ENCODE measurements around the gene TEX11. TPM values are rescaled to one million over a fixed set of nuclear protein-coding genes. Genes with fewer than 3 reads are reported as not detected.

The TEX11 gene
- total and polyA plus RNA-seq, 2 experiments from 2014 or later = not detected

DNA sequence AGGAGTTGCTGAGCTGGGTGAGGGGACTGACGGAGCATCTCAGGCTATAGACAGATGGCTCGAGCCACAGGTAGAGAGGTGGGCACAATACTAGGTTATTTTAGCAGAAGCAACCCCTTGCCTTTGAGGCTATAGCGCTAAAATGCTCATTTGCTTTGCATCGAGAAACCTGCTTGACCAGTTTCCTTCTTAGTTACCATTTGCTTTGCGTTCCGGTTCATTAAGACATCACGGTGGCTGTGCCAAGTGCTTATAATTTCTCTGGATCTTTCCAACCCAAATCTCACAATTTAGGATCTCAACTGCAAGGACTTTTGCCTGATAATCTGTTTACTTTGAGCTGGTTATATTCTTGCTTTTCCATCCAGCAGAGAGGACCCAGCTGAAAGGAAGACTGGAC, 423.0 kb downstream of the TEX11 start:
- TF ChIP-seq EZH2 (IDR thresholded peaks at IDR 0.05; ENCODE audit: insufficient read depth, poor library complexity, severe bottlenecking) (no peak), EZH2phosphoT487 (IDR thresholded peaks at IDR 0.05; ENCODE audit: insufficient read depth, low read depth) (no peak)
- no peak overlapping the region for H3K4me2 ChIP-seq (ENCODE audit: unreplicated experiment)
- 84 to 89% methylated on average over 7 of the region's 7 CpGs for WGBS, 2 experiments (ENCODE audit: low coverage in 1 of 2, low lambda C conversion rate in 2 of 2, missing lambda C conversion rate in 2 of 2)

DNA sequence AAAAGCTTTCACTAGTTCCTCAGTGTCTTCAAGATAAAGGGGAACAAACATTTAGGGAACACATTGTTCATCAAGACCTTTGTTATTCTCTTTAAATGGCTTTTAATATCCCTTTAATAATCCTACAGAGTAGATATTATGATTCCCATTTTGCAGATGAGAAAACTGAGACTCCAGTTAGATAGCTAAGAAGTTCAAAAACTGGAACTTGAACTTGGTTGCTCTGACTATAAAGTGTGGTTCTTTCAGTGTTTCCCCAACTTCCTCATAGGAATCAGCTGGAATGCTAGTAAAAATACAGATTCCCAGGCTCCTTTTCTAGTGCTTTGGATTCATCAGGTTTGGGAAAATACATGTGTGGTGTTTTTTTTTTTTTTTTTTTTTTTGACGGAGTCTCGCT, 426.2 kb downstream of the TEX11 start:
- H3K9ac ChIP-seq = no peak overlapping the region
- WGBS, 2 experiments (ENCODE audit: low coverage in 1 of 2, low lambda C conversion rate in 2 of 2, missing lambda C conversion rate in 2 of 2) = 93% methylated on average over 2 of the region's 2 CpGs; no CpG with 5 or more reads in 1 of the 2 experiments
- TF ChIP-seq EZH2phosphoT487 (IDR thresholded peaks at IDR 0.05; ENCODE audit: insufficient read depth, low read depth) (no peak), EZH2 (IDR thresholded peaks at IDR 0.05; ENCODE audit: insufficient read depth, poor library complexity, severe bottlenecking) (no peak)

More for the DNA sequence above, 423.0 kb downstream of the TEX11 start:
- no peak for DNase-seq
- Histone ChIP-seq H3K4me3 (no peak overlapping the region), H3K36me3 (ENCODE audit: low read depth) (no peaks in the 10 kb centered on the region), H3K9me3 (ENCODE audit: low read depth) (no peaks in the 10 kb centered on the region), H3K27ac (no peak overlapping the region), H3K9ac (no peak overlapping the region), H3K4me1 (ENCODE audit: insufficient read depth) (no peaks in the 10 kb centered on the region), H3K79me2 (ENCODE audit: insufficient read depth) (no peaks in the 10 kb centered on the region), H3F3A (ENCODE audit: insufficient read depth) (no peaks in the 10 kb centered on the region), H2AFZ (no peak overlapping the region), H3K27me3 (replicated peaks; ENCODE audit: insufficient read depth) (no peaks in the 10 kb centered on the region), H4K20me1 (ENCODE audit: insufficient read depth) (no peaks in the 10 kb centered on the region), H3K9me2 (ENCODE audit: insufficient read depth) (no peaks in the 10 kb centered on the region)
- in situ Hi-C loops (cut with MboI) = no loop called here

DNA sequence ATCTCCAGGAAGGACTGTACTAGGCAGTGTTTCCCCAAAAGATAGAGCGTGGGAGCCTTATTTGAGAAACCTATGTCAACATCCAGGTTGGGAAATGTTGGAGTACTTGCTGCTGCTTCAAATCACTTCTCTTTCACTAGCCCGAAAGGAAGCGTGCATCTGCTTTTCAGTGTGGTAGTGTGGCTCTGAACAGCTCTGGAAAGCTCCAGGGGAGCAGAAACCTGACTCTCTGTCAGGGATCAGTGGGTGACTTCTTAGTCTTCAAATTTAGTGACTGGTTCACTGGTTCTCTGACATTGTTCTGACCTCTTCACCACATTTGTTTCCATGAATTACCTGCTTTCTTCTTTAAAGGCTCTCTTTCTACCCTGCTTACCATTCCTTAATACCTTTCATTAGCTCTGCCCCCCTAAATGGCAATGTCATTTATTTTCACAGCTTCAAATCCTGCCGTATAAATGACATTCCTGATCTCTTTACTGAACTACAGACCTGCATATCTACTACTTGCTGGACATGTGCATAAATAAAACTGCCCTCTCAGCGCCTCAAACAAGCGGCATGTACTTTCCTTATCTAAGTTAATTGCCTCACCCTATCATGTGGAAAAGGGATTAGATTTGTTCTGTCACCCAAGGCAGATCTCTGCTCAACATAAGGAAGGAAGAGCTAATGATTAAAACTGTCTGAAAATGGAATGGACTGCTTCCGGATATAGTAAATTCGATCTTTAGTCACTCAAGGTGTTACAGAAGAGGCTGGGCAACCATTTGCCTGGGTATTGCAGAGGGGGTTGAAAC, 426.8 kb downstream of the TEX11 start:
- 95 to 96% methylated on average over 8 of the region's 8 CpGs for WGBS, 2 experiments (ENCODE audit: low coverage in 1 of 2, low lambda C conversion rate in 2 of 2, missing lambda C conversion rate in 2 of 2)
- Histone ChIP-seq H4K20me1 (ENCODE audit: insufficient read depth) (no peaks in the 10 kb centered on the region), H3K4me3 (no peak overlapping the region), H2AFZ (no peak overlapping the region), H3K36me3 (ENCODE audit: low read depth) (no peaks in the 10 kb centered on the region), H3K4me2 (ENCODE audit: unreplicated experiment) (no peak overlapping the region), H3K9me3 (ENCODE audit: low read depth) (no peaks in the 10 kb centered on the region), H3K9ac (no peak overlapping the region), H3F3A (ENCODE audit: insufficient read depth) (0 out of 2 replicates have a peak, but pooled peaks cover 6% of the 10 kb centered on the region), H3K9me2 (ENCODE audit: insufficient read depth) (no peaks in the 10 kb centered on the region), H3K79me2 (ENCODE audit: insufficient read depth) (no peaks in the 10 kb centered on the region), H3K4me1 (ENCODE audit: insufficient read depth) (peaks cover 17% of the 10 kb centered on the region), H3K27me3 (replicated peaks; ENCODE audit: insufficient read depth) (no peaks in the 10 kb centered on the region), H3K27ac (no peak overlapping the region)
- in situ Hi-C loops (cut with MboI) = no loop called here
- no peak for DNase-seq
- no peak for TF ChIP-seq EZH2phosphoT487 (IDR thresholded peaks at IDR 0.05; ENCODE audit: insufficient read depth, low read depth)
- TF ChIP-seq EZH2 (IDR thresholded peaks at IDR 0.05; ENCODE audit: insufficient read depth, poor library complexity, severe bottlenecking) = no peak

More for the DNA sequence above, 426.2 kb downstream of the TEX11 start:
- H3K79me2 ChIP-seq (ENCODE audit: insufficient read depth) = no peaks in the 10 kb centered on the region
- H3K36me3 ChIP-seq (ENCODE audit: low read depth) = no peaks in the 10 kb centered on the region
- no peak overlapping the region for H2AFZ ChIP-seq
- no peaks in the 10 kb centered on the region for H3K27me3 ChIP-seq (replicated peaks; ENCODE audit: insufficient read depth)
- in situ Hi-C loops (cut with MboI) = no loop called here
- no peaks in the 10 kb centered on the region for H3K9me2 ChIP-seq (ENCODE audit: insufficient read depth)
- H3K4me2 ChIP-seq (ENCODE audit: unreplicated experiment) = no peak overlapping the region
- peaks cover 17% of the 10 kb centered on the region for H3K4me1 ChIP-seq (ENCODE audit: insufficient read depth)
- H3K9me3 ChIP-seq (ENCODE audit: low read depth) = no peaks in the 10 kb centered on the region
- H4K20me1 ChIP-seq (ENCODE audit: insufficient read depth) = no peaks in the 10 kb centered on the region
- no peak for DNase-seq
- no peak overlapping the region for H3K27ac ChIP-seq
- 0 out of 2 replicates have a peak, but pooled peaks cover 6% of the 10 kb centered on the region for H3F3A ChIP-seq (ENCODE audit: insufficient read depth)
- H3K4me3 ChIP-seq = no peak overlapping the region

DNA sequence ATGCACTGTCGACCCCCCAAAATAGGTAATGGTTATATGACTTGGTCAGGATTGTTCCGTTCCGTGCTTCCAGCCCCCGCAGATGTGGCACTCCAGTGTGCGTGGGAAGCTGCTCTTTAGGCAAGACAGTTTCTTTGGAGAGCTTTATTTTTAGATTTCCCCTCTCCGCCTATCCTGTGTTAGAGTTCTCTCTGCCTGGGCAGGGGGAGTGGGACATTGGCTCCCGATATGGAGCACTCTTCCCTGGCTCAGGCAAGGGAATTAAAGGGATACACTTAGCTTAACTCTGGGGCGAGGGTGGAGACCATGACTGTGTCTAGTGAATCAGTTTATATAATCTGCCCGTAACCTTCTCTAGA, 427.9 kb downstream of the TEX11 start:
- no peak overlapping the region for H2AFZ ChIP-seq

More for the DNA sequence above, 427.9 kb downstream of the TEX11 start:
- H3K27ac ChIP-seq = no peak overlapping the region
- H3K79me2 ChIP-seq (ENCODE audit: insufficient read depth) = no peaks in the 10 kb centered on the region
- peaks cover 17% of the 10 kb centered on the region for H3K4me1 ChIP-seq (ENCODE audit: insufficient read depth)
- in situ Hi-C loops (cut with MboI) = no loop called here
- H3K27me3 ChIP-seq (replicated peaks; ENCODE audit: insufficient read depth) = no peaks in the 10 kb centered on the region
- WGBS, 2 experiments (ENCODE audit: low coverage in 1 of 2, low lambda C conversion rate in 2 of 2, missing lambda C conversion rate in 2 of 2) = 82 to 88% methylated on average over 8 to 9 of the region's 9 CpGs
- 0 out of 2 replicates have a peak, but pooled peaks cover 6% of the 10 kb centered on the region for H3F3A ChIP-seq (ENCODE audit: insufficient read depth)
- no peaks in the 10 kb centered on the region for H4K20me1 ChIP-seq (ENCODE audit: insufficient read depth)
- DNase-seq = no peak
- H3K36me3 ChIP-seq (ENCODE audit: low read depth) = no peaks in the 10 kb centered on the region
- TF ChIP-seq EZH2 (IDR thresholded peaks at IDR 0.05; ENCODE audit: insufficient read depth, poor library complexity, severe bottlenecking) = no peak
- no peak for TF ChIP-seq EZH2phosphoT487 (IDR thresholded peaks at IDR 0.05; ENCODE audit: insufficient read depth, low read depth)
- no peak overlapping the region for H3K4me3 ChIP-seq
- no peaks in the 10 kb centered on the region for H3K9me2 ChIP-seq (ENCODE audit: insufficient read depth)
- H3K9me3 ChIP-seq (ENCODE audit: low read depth) = no peaks in the 10 kb centered on the region
- no peak overlapping the region for H3K4me2 ChIP-seq (ENCODE audit: unreplicated experiment)
- no peak overlapping the region for H3K9ac ChIP-seq

Data from GM23248 (cell line).